SK-N-MC (cell line): ENCODE measurements around the gene KIAA1191.
A peak's percentile ranks its signal among the peaks of the same experiment; 100 is the strongest.

Source experiments
- EZH2 ChIP-seq: fragments of 200-600 bp; sonication (generic); IDR thresholded peaks from one replicate; pipeline ENCODE4 v1.6.1; 2017; ENCODE audit warnings: antibody characterized with exemption
- POLR2AphosphoS5 ChIP-seq: IDR thresholded peaks from 2 replicates; pipeline ENCODE4 v1.6.1; 2012; ENCODE audit warnings: mild to moderate bottlenecking, low read depth, low read length, borderline replicate concordance

GRCh38 chr5:176384991-176385390, 23.4 kb upstream of the KIAA1191 start:
- TF ChIP-seq POLR2AphosphoS5 (peak; percentile 4; the same call in 1 of the 2 replicates), EZH2 (no peak)
